ENCODE data around the gene AFF2. TPM values are rescaled to one million over a fixed set of nuclear protein-coding genes. Genes with fewer than 3 reads are reported as not detected.

The AFF2 gene
- total and polyA plus RNA-seq, 2 donors (not counting 3 experiments of a cell fraction or from before 2014, with no cell fraction given): 0.03 to 0.07 TPM

DNA sequence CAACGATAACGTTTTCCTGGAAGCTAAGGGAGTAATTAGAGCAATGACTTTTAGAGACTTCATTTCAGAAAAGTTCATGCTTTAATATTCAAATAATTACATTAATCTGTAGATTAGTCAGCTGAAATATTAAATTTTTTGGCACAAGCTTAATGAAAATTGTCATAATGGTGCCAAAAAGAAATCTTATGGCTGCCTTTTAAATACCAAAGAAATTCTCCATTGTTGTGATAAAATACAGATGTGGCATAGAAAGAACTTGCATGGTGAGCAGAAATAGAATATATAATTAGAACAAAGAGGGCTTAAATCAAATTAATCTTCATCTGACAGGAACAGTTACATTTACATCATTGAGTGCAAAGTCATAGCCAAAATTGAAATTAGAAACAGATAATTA, 263.5 kb downstream of the AFF2 start:
- BruUV-seq (replicated peaks): no TSS peak
- ChIA-PET POLR2A (no interaction called here), CTCF (no interaction called here)
- Histone ChIP-seq H3K9me1 (replicated peaks; ENCODE audit: control insufficient read depth, extremely low read depth, insufficient read depth, low read length) (no peaks in the 10 kb centered on the region), H3K36me3 (ENCODE audit: control insufficient read depth in 2 of 2, extremely low read depth in 1 of 2, insufficient read depth in 2 of 2, low read length in 2 of 2) (no peaks in the 10 kb centered on the region), H3K27me3 (ENCODE audit: control insufficient read depth in 2 of 2, insufficient read depth in 2 of 2, low read length in 2 of 2) (no peaks in the 10 kb centered on the region), H3K4me3 (replicated peaks in 1 of 3; ENCODE audit: insufficient read depth in 1 of 3, low read depth in 1 of 3, low read length in 3 of 3) (no peak overlapping the region), H2AFZ (ENCODE audit: low read depth, low read length) (no peak overlapping the region), H3K9me3 (replicated peaks; ENCODE audit: control insufficient read depth, insufficient read depth, low read length) (no peaks in the 10 kb centered on the region), H3K4me1 (ENCODE audit: control insufficient read depth, extremely low read depth, insufficient read depth, low read length) (no peaks in the 10 kb centered on the region), H4K20me1 (replicated peaks; ENCODE audit: control insufficient read depth, extremely low read depth, insufficient read depth, low read length) (no peaks in the 10 kb centered on the region), H3K4me2 (ENCODE audit: insufficient read depth, low read length) (no peak overlapping the region), H3K9ac (replicated peaks; ENCODE audit: extremely low read depth, insufficient read depth, low read length) (no peak overlapping the region), H3K27ac (ENCODE audit: insufficient read depth, low read depth, low read length) (no peak overlapping the region), H3K79me2 (ENCODE audit: control insufficient read depth, insufficient read depth, low read length) (no peaks in the 10 kb centered on the region)
- dilution Hi-C loops (cut with MboI; ENCODE audit: extremely low pct_ligation_motif_present, low sequenced_read_pairs) (no loop called here), intact Hi-C loops (cut with micrococcal nuclease) (no loop called here)
- DNase-seq (ENCODE audit: low read depth, low spot score) (no peak), FAIRE-seq (no peak)
- TF ChIP-seq MYC (IDR thresholded peaks at IDR 0.05; ENCODE audit: low read depth, low read length) (no peak), POLR2A (IDR thresholded peaks at IDR 0.05; ENCODE audit: low read depth, low read length) (no peak), JUN (IDR thresholded peaks at IDR 0.05; ENCODE audit: borderline replicate concordance, insufficient read depth, insufficient read length, low read depth) (no peak), EZH2 (IDR thresholded peaks at IDR 0.05; ENCODE audit: borderline replicate concordance, low read depth, low read length, severe bottlenecking) (no peak), POLR2AphosphoS5 (IDR thresholded peaks at IDR 0.05; ENCODE audit: insufficient read depth, low read depth, low read length) (no peak), FOS (IDR thresholded peaks at IDR 0.05; ENCODE audit: borderline replicate concordance, insufficient read depth, low read length) (no peak), GATA2 (IDR thresholded peaks at IDR 0.05; ENCODE audit: insufficient read depth, insufficient read length, low read depth, low read length) (no peak)
- TF ChIP-seq, protein P1, sequence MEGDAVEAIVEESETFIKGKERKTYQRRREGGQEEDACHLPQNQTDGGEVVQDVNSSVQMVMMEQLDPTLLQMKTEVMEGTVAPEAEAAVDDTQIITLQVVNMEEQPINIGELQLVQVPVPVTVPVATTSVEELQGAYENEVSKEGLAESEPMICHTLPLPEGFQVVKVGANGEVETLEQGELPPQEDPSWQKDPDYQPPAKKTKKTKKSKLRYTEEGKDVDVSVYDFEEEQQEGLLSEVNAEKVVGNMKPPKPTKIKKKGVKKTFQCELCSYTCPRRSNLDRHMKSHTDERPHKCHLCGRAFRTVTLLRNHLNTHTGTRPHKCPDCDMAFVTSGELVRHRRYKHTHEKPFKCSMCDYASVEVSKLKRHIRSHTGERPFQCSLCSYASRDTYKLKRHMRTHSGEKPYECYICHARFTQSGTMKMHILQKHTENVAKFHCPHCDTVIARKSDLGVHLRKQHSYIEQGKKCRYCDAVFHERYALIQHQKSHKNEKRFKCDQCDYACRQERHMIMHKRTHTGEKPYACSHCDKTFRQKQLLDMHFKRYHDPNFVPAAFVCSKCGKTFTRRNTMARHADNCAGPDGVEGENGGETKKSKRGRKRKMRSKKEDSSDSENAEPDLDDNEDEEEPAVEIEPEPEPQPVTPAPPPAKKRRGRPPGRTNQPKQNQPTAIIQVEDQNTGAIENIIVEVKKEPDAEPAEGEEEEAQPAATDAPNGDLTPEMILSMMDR (IDR thresholded peaks at IDR 0.05; ENCODE audit: extremely low read depth in 1 of 2, insufficient read depth in 1 of 2, low read depth in 1 of 2, low read length in 2 of 2): no peak

Measured in endothelial cell of umbilical vein (primary cell).